HFF-Myc (cell line): ENCODE measurements around the gene LPCAT1.

ENCODE experiments used
- DNase-seq: peaks from one replicate; pipeline ENCODE4 v3.0.0-alpha.2; 2011; ENCODE audit warnings: low read depth; ENCODE audit errors: extremely low read depth
- H3K4me3 ChIP-seq: replicated peaks from 2 replicates; pipeline ENCODE4 v1.5.1; 2011; ENCODE audit warnings: low read depth, mild to moderate bottlenecking, control low read depth, low read length
- TF ChIP-seq, protein P1 (sequence below): IDR thresholded peaks from 2 replicates; pipeline ENCODE4 v1.5.1; 2012; ENCODE audit warnings: mild to moderate bottlenecking, low read depth, low read length, control low read depth; ENCODE audit errors: missing control alignments

The LPCAT1 gene

DNA sequence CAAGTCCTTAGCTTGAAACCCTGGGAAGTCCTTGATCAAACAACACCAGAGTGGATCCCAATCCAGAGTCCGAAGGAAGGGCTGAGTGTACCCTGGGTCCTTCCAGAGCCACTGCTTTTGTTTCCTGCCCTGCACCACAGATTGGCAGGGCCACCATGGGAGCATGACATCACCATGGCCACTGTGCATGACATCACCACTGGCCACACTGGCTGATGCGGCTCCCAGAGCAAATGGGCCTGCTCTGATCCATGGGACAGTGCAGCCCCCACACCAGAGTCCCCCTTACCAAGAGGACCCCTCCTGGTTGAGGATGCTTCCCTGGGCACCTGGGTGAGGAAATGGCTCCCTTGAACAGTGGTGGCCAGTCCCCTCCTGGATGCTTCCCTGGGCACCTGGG, 88.4 kb downstream of the LPCAT1 start:
- TF ChIP-seq, protein P1, sequence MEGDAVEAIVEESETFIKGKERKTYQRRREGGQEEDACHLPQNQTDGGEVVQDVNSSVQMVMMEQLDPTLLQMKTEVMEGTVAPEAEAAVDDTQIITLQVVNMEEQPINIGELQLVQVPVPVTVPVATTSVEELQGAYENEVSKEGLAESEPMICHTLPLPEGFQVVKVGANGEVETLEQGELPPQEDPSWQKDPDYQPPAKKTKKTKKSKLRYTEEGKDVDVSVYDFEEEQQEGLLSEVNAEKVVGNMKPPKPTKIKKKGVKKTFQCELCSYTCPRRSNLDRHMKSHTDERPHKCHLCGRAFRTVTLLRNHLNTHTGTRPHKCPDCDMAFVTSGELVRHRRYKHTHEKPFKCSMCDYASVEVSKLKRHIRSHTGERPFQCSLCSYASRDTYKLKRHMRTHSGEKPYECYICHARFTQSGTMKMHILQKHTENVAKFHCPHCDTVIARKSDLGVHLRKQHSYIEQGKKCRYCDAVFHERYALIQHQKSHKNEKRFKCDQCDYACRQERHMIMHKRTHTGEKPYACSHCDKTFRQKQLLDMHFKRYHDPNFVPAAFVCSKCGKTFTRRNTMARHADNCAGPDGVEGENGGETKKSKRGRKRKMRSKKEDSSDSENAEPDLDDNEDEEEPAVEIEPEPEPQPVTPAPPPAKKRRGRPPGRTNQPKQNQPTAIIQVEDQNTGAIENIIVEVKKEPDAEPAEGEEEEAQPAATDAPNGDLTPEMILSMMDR = no peak
- DNase-seq = no peak
- H3K4me3 ChIP-seq = no peak overlapping the region

DNA sequence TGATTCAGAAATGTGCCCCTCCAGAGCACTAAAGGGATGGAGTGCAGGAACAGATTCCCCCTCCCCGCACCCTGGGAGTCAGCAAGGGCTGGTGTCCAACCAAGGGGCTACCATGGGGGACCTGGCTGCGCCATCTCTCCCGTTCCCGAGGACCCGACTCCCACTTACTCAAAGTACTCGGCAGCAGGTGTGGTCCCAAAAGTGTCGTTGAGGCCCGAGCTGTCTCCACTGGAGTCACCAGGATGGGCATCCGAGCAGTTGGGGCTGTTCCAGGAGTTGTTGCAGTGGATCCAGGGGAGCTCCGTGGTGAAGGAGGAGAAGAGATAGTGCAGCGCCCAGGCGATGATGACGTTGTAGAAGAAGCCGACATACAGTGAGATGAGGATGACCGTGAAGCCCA, 91.5 kb downstream of the LPCAT1 start:
- no peak for DNase-seq
- TF ChIP-seq, protein P1 = no peak
- H3K4me3 ChIP-seq = no peak overlapping the region

DNA sequence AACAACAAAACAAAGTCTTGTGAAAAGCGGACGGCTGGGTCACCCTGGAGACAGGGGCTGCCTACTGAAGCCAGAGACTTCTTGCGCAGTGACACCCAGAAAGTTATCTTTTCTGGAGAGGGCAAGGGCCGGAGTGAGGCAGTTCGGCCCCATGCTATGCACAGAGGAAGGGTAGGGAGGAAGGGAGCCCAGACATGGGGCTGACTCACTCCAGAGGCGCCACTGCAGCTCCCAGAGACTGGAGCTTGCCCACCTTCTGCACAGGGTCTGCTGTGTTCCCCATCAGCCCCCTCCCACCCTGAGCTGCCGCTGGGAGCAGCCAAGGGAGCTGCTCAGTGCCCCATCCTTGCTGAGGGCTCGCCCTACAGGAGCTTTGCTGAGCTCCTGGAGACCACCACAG, 91.9 kb downstream of the LPCAT1 start:
- TF ChIP-seq, protein P1 = no peak
- DNase-seq = no peak
- no peak overlapping the region for H3K4me3 ChIP-seq

DNA sequence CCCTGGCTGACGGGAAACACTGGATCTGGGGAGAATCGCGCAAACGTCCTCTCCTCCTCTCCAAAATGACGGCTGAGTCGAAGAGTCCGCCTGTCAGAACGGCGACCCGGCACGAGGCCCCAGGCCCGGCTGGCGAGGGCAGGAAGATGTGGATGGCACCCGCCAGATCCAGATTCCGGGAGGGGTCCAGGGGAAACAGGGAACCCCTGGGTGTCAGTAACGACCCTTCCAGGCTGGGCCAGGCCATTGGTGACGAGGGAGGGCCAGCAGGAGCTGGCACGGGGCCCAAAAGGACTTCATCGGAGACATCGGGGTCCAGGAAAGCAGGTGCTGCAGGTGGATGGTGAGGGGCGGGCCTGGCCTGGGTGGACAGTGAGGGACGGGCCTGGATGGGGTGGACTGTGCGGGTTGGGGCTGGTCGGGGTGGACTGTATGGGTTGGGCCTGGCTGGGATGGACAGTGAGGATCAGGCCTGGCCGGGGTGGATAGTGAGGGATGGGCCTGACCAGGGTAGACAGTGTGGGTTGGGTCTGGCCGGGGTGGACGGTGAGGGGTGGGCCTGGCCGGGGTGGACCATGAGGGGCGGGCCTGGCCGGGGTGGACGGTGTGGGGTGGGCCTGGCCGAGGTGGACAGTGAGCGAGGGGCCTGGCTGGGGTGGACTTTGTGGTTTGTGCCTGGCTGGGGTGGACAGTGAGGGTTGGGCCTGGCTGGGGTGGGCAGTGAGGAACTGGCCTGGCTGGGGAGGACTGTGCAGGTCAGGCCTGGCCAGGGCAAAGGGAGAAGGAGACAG, 92.5 kb downstream of the LPCAT1 start:
- H3K4me3 ChIP-seq = no peak overlapping the region
- TF ChIP-seq, protein P1 = no peak
- DNase-seq = no peak

DNA sequence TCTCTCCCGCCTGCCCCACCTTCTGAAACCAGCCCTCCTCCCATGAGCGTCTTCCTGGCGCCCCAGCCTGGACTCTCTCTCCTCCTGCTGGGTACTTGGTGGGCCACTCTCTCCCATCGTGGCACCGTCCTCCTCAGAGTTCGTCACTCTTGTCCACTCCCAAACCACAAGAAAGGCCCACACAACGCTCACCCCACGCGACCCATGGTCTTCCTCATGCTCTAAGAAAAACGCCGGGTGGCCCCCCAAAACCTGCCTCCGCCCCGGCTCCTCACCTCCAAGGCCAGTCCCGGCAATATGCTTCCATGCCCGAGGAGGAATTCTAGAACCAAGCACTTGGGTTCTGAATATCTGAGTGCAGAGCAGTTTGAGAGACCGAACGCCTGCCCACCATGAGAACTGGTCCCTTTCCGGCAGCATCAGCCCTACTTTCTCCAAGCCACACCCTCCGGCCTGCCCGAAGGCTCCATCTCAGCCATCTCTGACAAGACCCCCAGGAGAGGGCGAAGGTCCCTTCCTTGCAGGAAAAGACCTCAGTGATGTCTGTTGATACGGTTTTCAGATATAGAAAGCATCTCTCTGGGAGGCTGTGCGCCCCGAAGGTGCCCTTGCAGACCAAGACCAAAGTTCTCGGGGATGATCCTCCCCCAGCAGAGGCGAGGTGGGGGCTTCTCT, 93.5 kb downstream of the LPCAT1 start:
- TF ChIP-seq, protein P1 = no peak
- H3K4me3 ChIP-seq = no peak overlapping the region
- DNase-seq = no peak

DNA sequence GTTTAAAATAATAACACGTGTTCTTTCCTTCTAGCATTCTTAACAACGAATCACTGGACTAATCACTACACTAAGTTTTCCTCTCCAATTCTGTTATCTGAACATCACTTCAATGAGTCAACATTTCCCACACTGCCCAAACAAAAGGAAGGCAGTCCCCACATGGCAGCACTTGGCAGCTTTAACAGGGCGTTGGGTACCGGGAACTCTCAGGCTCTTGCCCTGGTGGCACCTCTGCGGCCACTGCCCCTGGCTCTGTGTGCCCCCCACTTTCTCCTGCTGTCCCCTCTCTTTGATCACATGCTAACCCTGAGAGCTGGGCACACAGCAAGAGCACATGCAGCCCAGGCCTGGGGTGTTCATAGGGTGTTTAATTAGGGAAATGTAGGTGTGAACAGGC, 94.3 kb downstream of the LPCAT1 start:
- DNase-seq = no peak
- TF ChIP-seq, protein P1 = no peak
- H3K4me3 ChIP-seq = no peak overlapping the region
